Spinal cord (tissue), 10 donors: Measurements from ENCODE around the gene UBQLNL. TPM values are rescaled to one million over a fixed set of nuclear protein-coding genes. Genes with fewer than 3 reads are reported as not detected.

Experiments
- DNase-seq, 6 donors: peaks; one replicate each; pipeline versions ENCODE4 v3.0.0 to v3.0.0-alpha.2; 2013 to 2015; ENCODE audit warnings: low spot score in 6 of 6, low read depth in 4 of 6
- H3K27ac ChIP-seq: one replicate; pipeline ENCODE4 v1.5.1; 2013; ENCODE audit warnings: low read depth, low read length, control low read depth
- H3K27me3 ChIP-seq: one replicate; pipeline ENCODE4 v1.6.1; 2013; ENCODE audit warnings: low read length; ENCODE audit not compliant: control insufficient read depth, insufficient read depth
- H3K36me3 ChIP-seq: one replicate; pipeline ENCODE4 v1.6.1; 2013; ENCODE audit warnings: low read length; ENCODE audit not compliant: control insufficient read depth, insufficient read depth
- H3K4me1 ChIP-seq: one replicate; pipeline ENCODE4 v1.6.1; 2013; ENCODE audit warnings: low read length; ENCODE audit not compliant: control insufficient read depth, insufficient read depth
- H3K4me3 ChIP-seq: one replicate; pipeline ENCODE4 v1.5.1; 2013; ENCODE audit warnings: low read depth, low read length, control low read depth
- H3K9me3 ChIP-seq: one replicate; pipeline ENCODE4 v1.6.1; 2013; ENCODE audit warnings: low read length; ENCODE audit not compliant: control insufficient read depth, insufficient read depth
- WGBS: methylation state at CpG from one replicate; pipeline ENCODE4 v1.1.5; 2013; ENCODE audit warnings: missing lambda C conversion rate; ENCODE audit not compliant: insufficient coverage; 5-methylcytosine and 5-hydroxymethylcytosine counted together
- polyA plus RNA-seq, 2 donors: library from polyadenylated mRNA; unstranded; fragments of 120-200 nt; gene quantifications; one replicate each; pipeline ENCODE4 v1.2.1, GENCODE V29; 2013; ENCODE audit not compliant: insufficient read length in 2 of 2
- total RNA-seq, 2 donors: library from RNA; depleted of rRNA in 1 of 2; stranded (reverse); fragments of 120-200 nt in 1 of 2; fragments of >200 nt in 1 of 2; gene quantifications; one replicate each; pipeline versions ENCODE4 v1.2.3 to v1.2.4, GENCODE V29; 2013 to 2014
- donor health status: healthy.

UBQLNL gene
- total and polyA plus RNA-seq, 4 donors: 0.30 to 0.59 (median 0.44) TPM

- WGBS: 86% methylated on average over 3 of the region's 4 CpGs
- Histone ChIP-seq H3K9me3 (no peaks in the 10 kb centered on the region), H3K4me1 (no peaks in the 10 kb centered on the region)
Observed at GRCh38 chr11:5509803-5510202, 6.7 kb downstream of the UBQLNL start, which contains the start of gene UBQLN3. UBQLN3 (minus strand) TSS chr11:5509957; CDS start chr11:5509558, 399 bp downstream.

GRCh38 chr11:5508605-5509004, 7.9 kb downstream of the UBQLNL start:
- Histone ChIP-seq H3K27ac (no peak overlapping the region), H3K9me3 (no peaks in the 10 kb centered on the region), H3K27me3 (no peaks in the 10 kb centered on the region), H3K4me1 (no peaks in the 10 kb centered on the region), H3K36me3 (no peaks in the 10 kb centered on the region), H3K4me3 (no peak overlapping the region)
- no peak for DNase-seq
- 92% methylated on average over 8 of the region's 8 CpGs for WGBS

More at GRCh38 chr11:5509803-5510202, 6.7 kb downstream of the UBQLNL start, which contains the start of gene UBQLN3:
- Histone ChIP-seq H3K27me3 (no peaks in the 10 kb centered on the region), H3K27ac (no peak within 1 kb of the TSS), H3K4me3 (no peak within 1 kb of the TSS), H3K36me3 (no peaks in the 10 kb centered on the region)
- DNase-seq: no peak

- DNase-seq: no peak
- Histone ChIP-seq H3K27ac (no peak overlapping the region), H3K9me3 (no peaks in the 10 kb centered on the region), H3K36me3 (no peaks in the 10 kb centered on the region), H3K4me3 (no peak overlapping the region), H3K27me3 (no peaks in the 10 kb centered on the region), H3K4me1 (no peaks in the 10 kb centered on the region)
- WGBS: 78% methylated on average over 6 of the region's 6 CpGs
Observed at GRCh38 chr11:5507933-5508305, 8.6 kb downstream of the UBQLNL start.

- WGBS: 94% methylated on average over 8 of the region's 9 CpGs
- Histone ChIP-seq H3K4me1 (no peaks in the 10 kb centered on the region), H3K27me3 (no peaks in the 10 kb centered on the region), H3K9me3 (no peaks in the 10 kb centered on the region), H3K4me3 (no peak overlapping the region), H3K27ac (no peak overlapping the region), H3K36me3 (no peaks in the 10 kb centered on the region)
- DNase-seq: no peak
Observed at GRCh38 chr11:5507177-5507932, 9.1 kb downstream of the UBQLNL start.

GRCh38 chr11:5505363-5506048, 11.0 kb downstream of the UBQLNL start:
- 93% methylated on average over 6 of the region's 9 CpGs for WGBS
- Histone ChIP-seq H3K4me1 (no peaks in the 10 kb centered on the region), H3K4me3 (no peak overlapping the region), H3K27ac (no peak overlapping the region), H3K9me3 (no peaks in the 10 kb centered on the region), H3K27me3 (no peaks in the 10 kb centered on the region), H3K36me3 (no peaks in the 10 kb centered on the region)
- no peak for DNase-seq

- H3K27ac ChIP-seq: no peak overlapping the region
- H3K27me3 ChIP-seq: no peaks in the 10 kb centered on the region
- no peaks in the 10 kb centered on the region for H3K9me3 ChIP-seq
- no peaks in the 10 kb centered on the region for H3K36me3 ChIP-seq
- H3K4me1 ChIP-seq: no peaks in the 10 kb centered on the region
- H3K4me3 ChIP-seq: no peak overlapping the region
- DNase-seq: no peak
- WGBS: 80% methylated on average over 1 of the region's 2 CpGs
Observed at GRCh38 chr11:5504403-5504921, 12.0 kb downstream of the UBQLNL start.

GRCh38 chr11:5500393-5500801, 16.1 kb downstream of the UBQLNL start:
- Histone ChIP-seq H3K27me3 (no peaks in the 10 kb centered on the region), H3K27ac (no peak overlapping the region), H3K4me3 (no peak overlapping the region), H3K9me3 (no peaks in the 10 kb centered on the region), H3K4me1 (no peaks in the 10 kb centered on the region), H3K36me3 (no peaks in the 10 kb centered on the region)
- DNase-seq: no peak
- WGBS: 86% methylated on average over 5 of the region's 6 CpGs

GRCh38 chr11:5499671-5500070, 16.8 kb downstream of the UBQLNL start:
- Histone ChIP-seq H3K9me3 (no peaks in the 10 kb centered on the region), H3K4me1 (no peaks in the 10 kb centered on the region), H3K4me3 (no peak overlapping the region), H3K36me3 (no peaks in the 10 kb centered on the region), H3K27ac (no peak overlapping the region), H3K27me3 (no peaks in the 10 kb centered on the region)
- peak in 1 of 6 donors; percentile 62 for DNase-seq
- 88% methylated on average over 1 of the region's 2 CpGs for WGBS

GRCh38 chr11:5489576-5490357, 26.7 kb downstream of the UBQLNL start:
- Histone ChIP-seq H3K9me3 (no peaks in the 10 kb centered on the region), H3K4me3 (no peak overlapping the region), H3K36me3 (no peaks in the 10 kb centered on the region), H3K4me1 (no peaks in the 10 kb centered on the region), H3K27me3 (no peaks in the 10 kb centered on the region), H3K27ac (no peak overlapping the region)
- DNase-seq: no peak
- 70% methylated on average over 4 of the region's 5 CpGs for WGBS
